Stimulated activated CD8-positive, alpha-beta memory T cell treated with anti-CD3 and anti-CD28 coated beads, Interleukin-12 subunit alpha, Interleukin-12 subunit beta, amount 100 ng/mL, for 24 hours (primary cell): ENCODE results near the gene SPSB3.
"Not testable (repeated sequence)": the region's sequence is repeated elsewhere in the genome, so short reads cannot be mapped to it uniquely, and the experiment has no call there.

Experiments
- DNase-seq: peaks from one replicate; pipeline ENCODE4 v3.0.0-alpha.2; 2020; ENCODE audit errors: extremely low read depth

Gene SPSB3

DNA sequence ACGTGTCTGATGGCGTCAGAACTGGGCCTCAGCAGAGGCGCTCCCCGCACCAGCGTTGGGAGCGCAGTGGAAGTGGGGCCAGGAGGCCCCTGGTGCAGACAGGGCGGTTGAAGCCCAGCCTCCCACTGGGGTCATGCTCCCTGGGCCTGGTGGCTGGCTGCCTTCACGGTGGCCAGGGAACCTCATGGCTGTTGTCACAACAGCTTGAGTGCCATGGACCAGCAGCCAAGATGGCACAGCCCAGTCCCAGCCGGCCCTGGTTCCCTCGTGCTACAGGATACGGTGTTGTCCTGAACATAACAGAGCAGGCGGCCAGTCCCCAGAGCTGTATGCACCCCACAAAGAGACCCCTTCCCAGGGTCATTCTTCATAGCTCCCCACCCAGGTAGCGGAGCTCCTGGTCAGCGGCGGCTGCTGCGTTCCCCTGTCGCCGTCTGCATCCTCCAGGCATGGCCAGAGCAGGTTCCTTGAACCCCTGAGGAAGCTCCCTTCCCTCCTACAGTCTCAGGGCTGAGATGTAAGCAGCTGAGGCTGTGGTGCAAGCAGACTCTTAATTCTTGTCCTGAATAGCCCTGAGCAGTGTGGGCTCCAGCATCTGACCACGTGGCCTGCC, 40.7 kb downstream of the SPSB3 start:
- no peak for DNase-seq

DNA sequence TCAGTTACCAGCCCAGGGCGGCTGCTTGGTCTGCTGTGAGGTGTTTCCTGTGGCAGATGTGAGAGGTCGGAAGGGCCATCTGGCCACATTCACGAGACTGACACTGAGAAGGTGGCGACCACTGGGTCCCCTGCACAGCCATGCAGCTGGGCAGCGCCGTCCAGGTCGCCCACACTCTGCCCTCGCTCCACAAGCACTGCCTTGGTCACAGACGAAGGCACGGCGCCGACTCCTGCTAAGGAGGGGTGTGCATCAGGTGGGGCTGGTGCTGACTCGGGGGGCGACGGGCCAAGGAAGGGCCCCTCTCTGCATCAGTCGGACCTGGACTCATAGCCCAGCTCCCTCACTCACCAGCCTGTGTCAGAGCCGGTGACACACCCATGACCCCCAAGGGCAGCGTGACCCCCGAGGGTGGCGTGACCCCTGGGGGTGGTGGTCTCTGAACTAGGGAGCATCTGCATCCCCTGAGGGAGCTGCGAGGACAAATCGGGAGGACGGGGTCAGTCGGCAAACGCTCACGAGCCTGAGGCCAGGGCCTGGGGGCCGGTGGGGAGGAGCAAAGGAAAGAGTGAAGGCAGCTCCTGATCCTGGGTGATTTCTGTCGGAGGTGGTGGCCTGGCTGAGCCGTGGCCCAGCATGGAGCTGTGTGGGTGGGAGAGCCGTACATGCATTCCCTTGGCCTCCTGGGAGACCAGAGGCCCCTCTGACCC, 41.4 kb downstream of the SPSB3 start:
- DNase-seq: no peak

DNA sequence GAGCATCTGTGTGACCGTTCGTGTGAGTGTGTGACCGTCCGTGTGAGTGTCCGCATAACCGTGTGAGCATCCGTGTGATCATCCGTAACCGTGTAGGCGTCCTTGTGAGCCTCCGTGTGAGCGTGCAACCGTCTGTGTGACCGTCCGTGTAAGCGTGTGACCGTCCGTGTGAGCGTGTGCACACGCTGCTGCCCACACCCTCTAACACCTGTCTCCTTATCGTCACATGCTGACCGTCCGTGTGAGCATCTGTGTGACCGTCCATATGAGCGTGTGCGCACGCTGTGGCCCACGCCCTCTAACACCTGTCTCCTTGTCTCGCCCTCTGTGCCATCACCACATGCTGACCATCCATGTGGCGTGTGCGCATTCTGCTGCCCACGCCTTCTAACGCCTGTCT, 42.1 kb downstream of the SPSB3 start:
- no peak for DNase-seq

DNA sequence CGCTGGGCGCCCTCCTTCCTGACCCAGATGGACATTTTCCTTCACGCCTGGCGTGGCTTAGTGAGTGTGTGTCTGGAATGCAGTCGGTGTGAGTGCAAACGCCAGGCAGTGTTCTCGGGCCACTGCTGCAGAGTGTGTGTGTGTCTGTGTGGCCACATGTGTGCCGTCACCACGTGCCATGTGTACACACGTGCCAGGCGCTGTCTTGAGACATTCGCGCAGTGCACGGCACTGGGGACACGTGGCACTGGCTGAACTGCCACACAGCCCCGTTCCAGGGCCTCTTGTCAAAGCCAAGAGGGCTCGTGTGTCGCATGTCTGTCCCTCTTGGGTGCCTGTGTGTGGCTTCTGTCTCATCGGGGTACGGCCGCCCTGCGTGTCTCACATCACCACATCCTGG, 47.6 kb downstream of the SPSB3 start:
- no peak for DNase-seq

DNA sequence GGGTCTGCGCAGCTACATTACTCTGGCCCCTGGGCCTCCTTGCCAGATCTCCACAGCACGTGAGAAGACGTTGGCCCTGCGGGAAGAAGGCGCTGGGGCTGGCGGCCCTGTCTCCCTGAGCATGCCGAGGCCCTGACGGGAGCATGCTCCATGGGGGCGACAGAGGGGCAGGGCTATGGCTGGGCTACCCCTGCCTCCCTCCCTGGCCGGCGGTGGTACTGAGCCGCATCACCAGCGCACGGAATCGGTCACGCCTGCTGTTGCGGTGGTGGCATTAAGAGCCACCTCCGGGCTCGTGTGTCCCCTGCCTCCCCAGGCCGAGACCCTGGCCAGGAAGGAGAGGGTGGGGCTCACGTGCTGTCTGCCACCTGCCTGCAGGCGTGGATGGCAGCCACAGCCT, 48.2 kb downstream of the SPSB3 start:
- DNase-seq: no peak

DNA sequence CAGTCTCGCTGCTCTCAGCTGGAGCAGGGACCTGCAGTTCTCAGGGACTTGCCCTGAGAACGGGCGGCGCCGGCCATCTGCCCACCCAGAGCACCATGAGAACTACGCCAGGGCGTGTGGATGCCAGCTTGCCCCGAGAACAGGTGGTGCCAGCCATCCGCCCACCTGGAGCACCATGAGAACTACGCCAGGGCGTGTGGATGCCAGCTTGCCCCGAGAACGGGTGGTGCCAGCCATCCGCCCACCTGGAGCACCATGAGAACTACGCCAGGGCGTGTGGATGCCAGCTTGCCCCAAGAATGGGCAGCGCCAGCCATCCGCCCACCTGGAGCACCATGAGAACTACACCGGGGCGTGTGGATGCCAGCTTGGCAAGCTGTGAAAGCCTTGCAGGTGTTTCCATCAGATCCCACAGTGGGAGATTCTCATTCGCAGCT, 49.8 kb downstream of the SPSB3 start:
- DNase-seq: not testable (repeated sequence)

DNA sequence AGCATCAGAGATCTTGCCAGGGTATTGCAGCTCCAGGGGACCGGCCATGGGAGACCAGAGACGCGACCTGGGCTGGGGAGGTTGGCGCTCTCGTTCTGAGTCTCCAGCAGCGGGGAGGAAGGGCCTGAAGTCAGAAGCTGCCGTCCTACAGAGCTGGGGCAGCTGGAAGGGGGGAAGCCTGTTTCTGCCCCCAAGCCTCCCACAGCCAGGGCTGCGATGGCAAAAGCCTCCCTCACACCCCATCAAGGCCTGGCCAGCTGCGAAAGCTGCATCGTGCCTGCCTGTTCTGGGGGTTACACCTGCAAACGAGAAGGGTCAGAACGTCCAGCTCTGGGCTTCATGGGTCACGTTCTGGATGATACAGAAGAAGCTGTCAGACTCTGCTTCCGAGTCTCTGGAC, 50.3 kb downstream of the SPSB3 start:
- DNase-seq: no peak

DNA sequence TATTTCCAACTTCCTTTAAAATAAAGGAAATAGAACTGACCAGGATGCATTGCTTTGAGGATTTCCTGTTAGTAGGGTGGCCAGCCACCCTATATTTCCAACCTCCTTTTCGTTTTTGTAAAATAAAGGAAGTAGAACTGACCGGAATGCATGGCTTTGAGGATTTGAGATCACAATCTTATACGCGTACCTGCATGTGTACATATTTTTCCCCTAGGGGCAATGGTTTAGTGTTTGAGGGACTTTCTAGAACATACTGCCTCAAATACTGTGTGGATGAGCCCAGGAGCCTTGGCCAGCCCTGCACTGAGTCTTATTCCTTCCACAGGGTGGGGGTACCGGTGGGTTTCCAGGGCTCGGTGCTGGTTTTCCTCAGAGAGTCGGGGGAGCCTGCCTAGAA, 50.8 kb downstream of the SPSB3 start:
- no peak for DNase-seq

DNA sequence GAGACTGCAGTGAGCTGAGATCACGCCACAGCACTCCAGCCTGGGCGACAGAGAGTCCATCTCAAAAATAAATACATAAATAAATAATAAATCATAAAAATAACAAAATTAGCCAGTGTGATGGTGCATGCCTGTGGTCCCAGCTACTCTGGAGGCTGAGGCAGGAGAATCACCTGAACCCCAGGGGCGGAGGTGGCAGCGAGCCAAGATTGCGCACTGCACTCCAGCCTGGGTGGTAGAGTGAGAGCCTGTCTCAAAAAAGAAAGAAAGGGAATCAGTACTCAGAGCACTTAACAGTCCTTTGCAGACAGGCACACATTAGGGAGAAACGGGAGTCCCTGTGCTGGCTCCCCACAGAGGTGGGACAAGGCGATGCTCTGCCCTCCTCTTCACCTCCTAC, 51.3 kb downstream of the SPSB3 start:
- no peak for DNase-seq

DNA sequence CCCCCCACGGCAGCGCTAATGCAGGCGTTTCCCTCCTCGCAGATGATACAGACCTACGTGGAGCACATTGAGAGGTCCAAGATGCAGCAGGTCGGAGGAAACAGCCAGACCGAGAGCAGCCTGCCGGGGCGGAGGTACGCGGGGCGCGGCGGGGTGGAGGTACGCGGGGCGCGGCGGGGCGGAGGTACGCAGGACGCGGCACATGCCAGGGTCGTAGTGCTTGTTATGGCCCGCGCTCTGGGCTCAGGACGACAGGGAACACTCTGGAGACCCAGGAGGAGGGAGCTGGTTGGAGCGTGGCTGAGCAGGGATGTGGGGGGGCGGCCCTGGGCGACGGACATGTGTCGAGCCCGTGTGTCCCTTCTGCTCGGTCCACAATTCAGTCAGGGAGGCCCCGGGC, 52.9 kb downstream of the SPSB3 start:
- no peak for DNase-seq

DNA sequence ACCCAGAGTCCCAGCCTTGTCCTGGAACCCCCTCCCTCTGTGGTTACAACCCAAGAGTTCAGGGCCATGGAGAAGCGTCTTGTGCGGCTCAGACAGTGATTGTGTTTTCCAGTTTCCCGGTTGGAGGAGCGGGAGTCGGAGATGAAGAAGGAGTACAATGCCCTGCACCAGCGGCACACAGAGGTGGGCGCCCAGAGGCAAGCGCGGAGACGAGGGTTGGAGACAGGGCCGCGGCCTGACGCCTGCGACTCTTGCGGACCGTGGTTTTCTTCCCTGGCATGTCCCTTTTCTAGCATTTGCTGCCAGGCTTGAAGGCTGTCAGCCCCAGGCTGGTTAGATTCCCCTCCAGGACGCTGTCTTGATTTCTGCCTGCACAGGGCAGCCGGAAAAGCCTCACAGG, 53.3 kb downstream of the SPSB3 start:
- no peak for DNase-seq

DNA sequence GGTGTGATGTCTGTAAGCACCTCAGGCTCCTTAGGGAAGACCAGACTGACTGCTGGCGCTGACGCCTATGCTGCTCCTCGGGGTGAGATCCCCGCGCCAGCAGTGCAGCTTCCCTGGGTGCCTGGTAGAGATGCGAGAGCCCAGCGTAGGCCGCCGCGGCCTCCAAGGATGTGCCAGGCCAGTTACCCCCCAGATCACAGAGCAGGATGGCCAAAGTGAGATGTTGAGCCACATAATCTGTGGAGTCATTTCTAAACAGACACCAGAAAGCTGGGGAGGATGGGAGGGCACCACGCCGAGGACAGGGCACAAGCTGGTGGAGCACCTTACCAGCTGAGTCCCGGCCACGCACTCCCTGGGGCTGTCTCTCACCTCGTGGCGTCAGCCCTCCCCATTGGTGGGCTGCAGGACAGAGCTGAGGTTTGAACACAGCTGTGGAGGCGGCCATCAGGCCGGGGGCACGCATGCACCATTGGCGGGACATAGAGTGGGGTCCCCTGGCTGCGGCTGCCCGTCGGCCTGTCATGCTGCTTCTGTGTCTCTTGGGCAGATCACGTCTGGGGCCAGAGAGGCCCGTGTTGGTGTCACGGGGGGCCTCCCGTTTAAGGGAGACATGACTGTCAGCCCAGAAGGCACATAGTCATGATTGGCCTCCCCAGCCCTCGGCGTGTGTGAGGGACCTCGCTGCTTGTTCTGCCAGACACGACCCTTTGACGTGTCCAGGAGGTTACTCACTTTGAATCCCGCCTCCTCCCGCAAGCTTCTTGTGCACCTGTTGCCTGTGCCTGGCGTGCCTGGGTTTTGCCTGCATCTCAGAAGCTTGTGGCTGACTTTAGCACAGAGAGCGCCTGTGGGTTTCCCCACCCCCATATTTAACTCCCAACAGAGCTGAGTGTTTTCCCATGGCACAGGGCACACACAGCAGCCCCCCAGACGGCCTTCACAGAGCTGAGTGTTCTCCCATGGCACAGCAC, 54.4 kb downstream of the SPSB3 start:
- DNase-seq: no peak
